Left ventricle myocardium inferior (tissue), 1 donor: Measurements from ENCODE around the gene C4orf54. TPM values are rescaled to one million over a fixed set of nuclear protein-coding genes. Genes with fewer than 3 reads are reported as not detected.

Source experiments
- DNase-seq: peaks from one replicate; pipeline ENCODE4 v3.0.0-alpha.2; 2020
- H3K27ac ChIP-seq: fragments of 200-600 bp; replicated peaks from 2 replicates; pipeline ENCODE4 v1.8.0; 2021
- H3K27me3 ChIP-seq: fragments of 200-600 bp; 2 replicates; pipeline ENCODE4 v1.8.0; 2021; ENCODE audit warnings: low read depth
- H3K36me3 ChIP-seq: fragments of 200-600 bp; 2 replicates; pipeline ENCODE4 v1.8.0; 2021
- H3K4me1 ChIP-seq: fragments of 200-600 bp; 2 replicates; pipeline ENCODE4 v1.8.0; 2021
- H3K4me3 ChIP-seq: fragments of 200-600 bp; 2 replicates; pipeline ENCODE4 v1.8.0; 2021; ENCODE audit warnings: mild to moderate bottlenecking, moderate library complexity
- H3K9me3 ChIP-seq: fragments of 200-600 bp; replicated peaks from 2 replicates; pipeline ENCODE4 v1.8.0; 2021
- CTCF ChIP-seq: fragments of 200-600 bp; IDR thresholded peaks from 2 replicates; pipeline ENCODE4 v1.8.0; 2021; ENCODE audit warnings: antibody characterized with exemption, mild to moderate bottlenecking, borderline replicate concordance
- intact Hi-C: fragments of 100-400 bp; cut with micrococcal nuclease; formaldehyde crosslinking; loops from one replicate; pipeline ENCODE4 v1.11.0; 2022
- total RNA-seq: library from RNA; stranded (reverse); fragmentation: NEBNext Ultra II Directional; extraction: Animal tissue kit (Norgen Biotek cat#: 25700); gene quantifications from one replicate; pipeline ENCODE4 v1.2.1, GENCODE V29; 2021
- donor health status: DM: no; HTN: yes; CAD: no; lungs with severe emphysema.

Gene C4orf54
- total RNA-seq, 1 donor from 2014 or later = 1.2 TPM

GRCh38 chr4:99614491-99614890 is 43.1 kb downstream of the C4orf54 start:
- Histone ChIP-seq H3K9me3 (no peaks in the 10 kb centered on the region), H3K4me3 (no peak overlapping the region), H3K27ac (peak overlapping the region; percentile 38), H3K4me1 (peaks cover 13% of the 10 kb centered on the region), H3K27me3 (no peaks in the 10 kb centered on the region), H3K36me3 (no peaks in the 10 kb centered on the region)
- intact Hi-C loops = no loop called here
- no peak for TF ChIP-seq CTCF
- DNase-seq = no peak

- intact Hi-C loops = no loop called here
- Histone ChIP-seq H3K27me3 (no peaks in the 10 kb centered on the region), H3K9me3 (no peaks in the 10 kb centered on the region), H3K36me3 (no peaks in the 10 kb centered on the region), H3K27ac (no peak overlapping the region), H3K4me3 (no peak overlapping the region), H3K4me1 (peaks cover 13% of the 10 kb centered on the region)
- no peak for DNase-seq
- TF ChIP-seq CTCF = no peak
Measured at GRCh38 chr4:99612704-99613103, 44.9 kb downstream of the C4orf54 start.

GRCh38 chr4:99612281-99612680 is 45.3 kb downstream of the C4orf54 start:
- no peaks in the 10 kb centered on the region for H3K27me3 ChIP-seq
- no peaks in the 10 kb centered on the region for H3K9me3 ChIP-seq
- H3K27ac ChIP-seq = no peak overlapping the region
- DNase-seq = no peak
- no peak for TF ChIP-seq CTCF
- H3K36me3 ChIP-seq = no peaks in the 10 kb centered on the region
- H3K4me1 ChIP-seq = peaks cover 13% of the 10 kb centered on the region
- intact Hi-C loops = no loop called here
- no peak overlapping the region for H3K4me3 ChIP-seq

GRCh38 chr4:99610605-99611175 is 46.9 kb downstream of the C4orf54 start:
- peaks cover 7% of the 10 kb centered on the region for H3K4me1 ChIP-seq
- intact Hi-C loops = no loop called here
- H3K36me3 ChIP-seq = no peaks in the 10 kb centered on the region
- H3K9me3 ChIP-seq = no peaks in the 10 kb centered on the region
- H3K4me3 ChIP-seq = no peak overlapping the region
- no peak for TF ChIP-seq CTCF
- no peak for DNase-seq
- no peaks in the 10 kb centered on the region for H3K27me3 ChIP-seq
- no peak overlapping the region for H3K27ac ChIP-seq

GRCh38 chr4:99608417-99608816 is 49.2 kb downstream of the C4orf54 start:
- TF ChIP-seq CTCF = no peak
- H3K9me3 ChIP-seq = no peaks in the 10 kb centered on the region
- no peak overlapping the region for H3K4me3 ChIP-seq
- H3K27me3 ChIP-seq = no peaks in the 10 kb centered on the region
- DNase-seq = no peak
- no peaks in the 10 kb centered on the region for H3K36me3 ChIP-seq
- intact Hi-C loops = no loop called here
- H3K27ac ChIP-seq = no peak overlapping the region
- H3K4me1 ChIP-seq = no peaks in the 10 kb centered on the region

Other genes with a start within 250 kb of the C4orf54 start
- not detected for gene ADH7, start 222.5 kb downstream of the C4orf54 start, total RNA-seq
- gene C4orf17, start 146.8 kb downstream of the C4orf54 start, total RNA-seq = not detected
- gene TRMT10A, start 93.8 kb downstream of the C4orf54 start, total RNA-seq = 4.2 TPM
- 3.7 TPM for gene MTTP, start 83.0 kb downstream of the C4orf54 start, total RNA-seq
- gene DAPP1, start 159.0 kb upstream of the C4orf54 start, total RNA-seq = 0.74 TPM
- gene LAMTOR3, start 236.6 kb upstream of the C4orf54 start, total RNA-seq = 38.5 TPM